Vagina (tissue), 2 donors: ENCODE results near the gene CCDC177.

Experiments
- POLR2AphosphoS5 ChIP-seq, 2 donors: sonication (generic); formaldehyde crosslinking; IDR thresholded peaks; one replicate each; pipeline ENCODE4 v1.9.0; 2017; ENCODE audit warnings: antibody characterized with exemption in 2 of 2, mild to moderate bottlenecking in 2 of 2, low read depth in 1 of 2; ENCODE audit not compliant: insufficient read depth in 1 of 2
- TF ChIP-seq, protein P1 (sequence below), 3 experiments: fragments of 450-650 bp in 2 of 3; fragments of 200-600 bp in 1 of 3; sonication (generic) in 1 of 3; IDR thresholded peaks; one replicate each; pipeline ENCODE4 v1.5.1; 2017 to 2019; ENCODE audit warnings: antibody characterized with exemption in 3 of 3, mild to moderate bottlenecking in 2 of 3, moderate library complexity in 2 of 3

DNA sequence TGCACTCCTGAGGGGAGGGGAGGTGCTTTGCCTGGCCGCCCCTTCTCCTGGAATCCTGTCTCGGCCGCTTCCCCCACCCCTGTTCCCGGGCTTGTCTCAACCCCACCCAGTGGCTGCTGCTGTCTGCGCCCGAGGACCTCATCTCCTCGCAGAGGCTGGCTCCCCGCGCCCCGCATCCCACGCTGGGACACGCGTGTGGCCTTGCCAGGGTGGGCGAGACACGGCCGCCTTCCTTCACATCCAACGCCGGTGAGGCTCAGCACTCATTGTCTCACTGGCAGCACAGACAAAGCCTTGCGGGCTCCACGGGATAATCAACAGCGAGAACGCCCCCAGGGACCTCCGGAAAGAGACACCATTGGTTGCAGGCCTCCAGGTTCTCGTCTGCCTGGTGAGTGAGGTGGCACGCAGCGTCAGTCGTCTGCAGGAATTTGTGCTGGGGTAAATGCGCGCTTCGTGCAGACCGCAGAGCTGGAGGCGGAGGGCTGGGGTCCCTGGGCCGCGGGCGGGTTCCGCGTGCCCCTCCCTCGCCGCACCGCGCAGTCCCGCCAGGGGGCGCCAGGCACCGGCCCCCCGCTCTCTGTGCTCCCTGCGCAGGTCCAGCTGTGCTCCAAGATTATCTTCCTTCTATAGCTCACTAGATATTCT lies 26.8 kb downstream of the CCDC177 start:
- TF ChIP-seq, protein P1, sequence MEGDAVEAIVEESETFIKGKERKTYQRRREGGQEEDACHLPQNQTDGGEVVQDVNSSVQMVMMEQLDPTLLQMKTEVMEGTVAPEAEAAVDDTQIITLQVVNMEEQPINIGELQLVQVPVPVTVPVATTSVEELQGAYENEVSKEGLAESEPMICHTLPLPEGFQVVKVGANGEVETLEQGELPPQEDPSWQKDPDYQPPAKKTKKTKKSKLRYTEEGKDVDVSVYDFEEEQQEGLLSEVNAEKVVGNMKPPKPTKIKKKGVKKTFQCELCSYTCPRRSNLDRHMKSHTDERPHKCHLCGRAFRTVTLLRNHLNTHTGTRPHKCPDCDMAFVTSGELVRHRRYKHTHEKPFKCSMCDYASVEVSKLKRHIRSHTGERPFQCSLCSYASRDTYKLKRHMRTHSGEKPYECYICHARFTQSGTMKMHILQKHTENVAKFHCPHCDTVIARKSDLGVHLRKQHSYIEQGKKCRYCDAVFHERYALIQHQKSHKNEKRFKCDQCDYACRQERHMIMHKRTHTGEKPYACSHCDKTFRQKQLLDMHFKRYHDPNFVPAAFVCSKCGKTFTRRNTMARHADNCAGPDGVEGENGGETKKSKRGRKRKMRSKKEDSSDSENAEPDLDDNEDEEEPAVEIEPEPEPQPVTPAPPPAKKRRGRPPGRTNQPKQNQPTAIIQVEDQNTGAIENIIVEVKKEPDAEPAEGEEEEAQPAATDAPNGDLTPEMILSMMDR (IDR thresholded peaks at IDR 0.05) = peak in 1 of 3 experiments; percentile 29
- TF ChIP-seq POLR2AphosphoS5 (IDR thresholded peaks at IDR 0.05; ENCODE audit: insufficient read depth in 1 of 2, low read depth in 1 of 2) = no peak
